HepG2 (cell line): ENCODE data around the gene SCN8A.

ENCODE experiments used
- MAZ ChIP-seq, 2 experiments: sonication (generic) in 1 of 2; formaldehyde crosslinking in 1 of 2; IDR thresholded peaks; 2 replicates each; pipeline versions ENCODE4 v1.5.0 to v1.6.1; 2012 to 2020; ENCODE audit warnings: low read depth in 2 of 2, mild to moderate bottlenecking in 2 of 2, borderline replicate concordance in 1 of 2, improper control_type of control experiment in 1 of 2, low read length in 1 of 2, missing genetic modification reagents in 1 of 2, moderate library complexity in 1 of 2
- SRSF9 ChIP-seq: fragments of 200-400 bp; formaldehyde crosslinking; IDR thresholded peaks from 2 replicates; pipeline ENCODE4 v1.6.1; 2018; ENCODE audit warnings: borderline replicate concordance, mild to moderate bottlenecking, low read depth, low read length; ENCODE audit not compliant: insufficient read depth, poor library complexity, severe bottlenecking
- TAF1 ChIP-seq: sonication (generic); formaldehyde crosslinking; IDR thresholded peaks from 2 replicates; pipeline ENCODE4 v1.4.0; 2020; ENCODE audit warnings: missing genetic modification reagents
- ZNF549 ChIP-seq: sonication (generic); formaldehyde crosslinking; IDR thresholded peaks from 2 replicates; pipeline ENCODE4 v1.5.0; 2020; ENCODE audit warnings: missing genetic modification reagents
- ZNF614 ChIP-seq: IDR thresholded peaks from 2 replicates; pipeline ENCODE4 v1.6.1; 2018; ENCODE audit warnings: missing biosample characterization, missing genetic modification reagents, inconsistent platforms, borderline replicate concordance
- ZNF720 ChIP-seq: sonication (generic); formaldehyde crosslinking; IDR thresholded peaks from 2 replicates; pipeline ENCODE4 v1.4.0; 2020; ENCODE audit warnings: missing genetic modification reagents
- ZSCAN29 ChIP-seq: sonication (generic); formaldehyde crosslinking; conservative IDR thresholded peaks from 2 replicates; pipeline ENCODE4 v1.4.0; 2020; ENCODE audit warnings: mild to moderate bottlenecking, missing genetic modification reagents
- TF ChIP-seq, protein P1 (sequence below): IDR thresholded peaks from 2 replicates; pipeline ENCODE4 v1.6.1; 2012; ENCODE audit warnings: inconsistent platforms
- TF ChIP-seq, protein P2 (sequence below), 2 experiments: fragments of 450-650 bp in 1 of 2; sonication (generic) in 1 of 2; formaldehyde crosslinking; IDR thresholded peaks; 2 replicates each; pipeline versions ENCODE4 v1.5.0 to v1.8.0; 2020 to 2022; ENCODE audit warnings: mild to moderate bottlenecking in 1 of 2, missing genetic modification reagents in 1 of 2
- TF ChIP-seq, protein P3 (sequence below), 2 experiments: fragments of 450-650 bp in 1 of 2; sonication (generic) in 1 of 2; formaldehyde crosslinking in 1 of 2; IDR thresholded peaks; 2 replicates each; pipeline versions ENCODE4 v1.6.1 to v1.8.0; 2016 to 2022; ENCODE audit warnings: antibody characterized with exemption in 1 of 2, mild to moderate bottlenecking in 1 of 2, missing genetic modification reagents in 1 of 2
- TF ChIP-seq, protein P4 (sequence below): sonication (generic); formaldehyde crosslinking; IDR thresholded peaks from 2 replicates; pipeline ENCODE4 v1.4.0; 2020; ENCODE audit warnings: missing genetic modification reagents, borderline replicate concordance

DNA sequence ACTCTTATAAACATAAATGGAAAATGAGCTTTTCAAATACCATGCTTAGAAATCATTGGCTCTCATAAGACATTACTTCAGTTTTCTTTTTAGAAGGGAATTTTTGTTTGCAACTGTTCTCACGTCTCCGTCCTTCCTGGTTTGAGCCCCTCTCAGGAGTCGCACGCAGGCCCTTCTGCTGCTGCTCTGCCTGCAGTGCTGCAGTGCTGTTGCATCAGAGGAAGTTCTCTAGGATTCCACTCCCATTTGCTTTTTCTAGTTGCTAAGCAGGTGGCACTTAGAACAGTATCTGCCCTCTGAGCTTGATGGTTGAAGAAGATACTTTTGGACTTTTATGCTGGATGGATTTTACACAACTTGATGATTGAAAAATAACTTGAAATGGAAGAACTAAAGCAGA lies 70.8 kb downstream of the SCN8A start:
- TF ChIP-seq ZNF720 (CRISPR knock-in tag) = no peak
- TF ChIP-seq, protein P1, sequence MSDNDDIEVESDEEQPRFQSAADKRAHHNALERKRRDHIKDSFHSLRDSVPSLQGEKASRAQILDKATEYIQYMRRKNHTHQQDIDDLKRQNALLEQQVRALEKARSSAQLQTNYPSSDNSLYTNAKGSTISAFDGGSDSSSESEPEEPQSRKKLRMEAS = no peak
- no peak for TF ChIP-seq MAZ (IDR thresholded peaks at IDR 0.05; ENCODE audit: borderline replicate concordance, low read depth, low read length)
- TF ChIP-seq MAZ (CRISPR knock-in tag; IDR thresholded peaks at IDR 0.05; ENCODE audit: low read depth) = no peak
- TF ChIP-seq ZNF614 (CRISPR knock-in tag) = no peak
- TF ChIP-seq SRSF9 = no peak
- TF ChIP-seq, protein P2, sequence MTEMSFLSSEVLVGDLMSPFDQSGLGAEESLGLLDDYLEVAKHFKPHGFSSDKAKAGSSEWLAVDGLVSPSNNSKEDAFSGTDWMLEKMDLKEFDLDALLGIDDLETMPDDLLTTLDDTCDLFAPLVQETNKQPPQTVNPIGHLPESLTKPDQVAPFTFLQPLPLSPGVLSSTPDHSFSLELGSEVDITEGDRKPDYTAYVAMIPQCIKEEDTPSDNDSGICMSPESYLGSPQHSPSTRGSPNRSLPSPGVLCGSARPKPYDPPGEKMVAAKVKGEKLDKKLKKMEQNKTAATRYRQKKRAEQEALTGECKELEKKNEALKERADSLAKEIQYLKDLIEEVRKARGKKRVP (CRISPR knock-in tag; IDR thresholded peaks at IDR 0.05) = peak in 1 of 2 experiments; percentile 68; a peak in 2 of 4 replicates
- TF ChIP-seq ZSCAN29 (CRISPR knock-in tag) = no peak
- TF ChIP-seq ZNF549 (CRISPR knock-in tag) = no peak
- TF ChIP-seq TAF1 (CRISPR knock-in tag) = no peak
- TF ChIP-seq, protein P3, sequence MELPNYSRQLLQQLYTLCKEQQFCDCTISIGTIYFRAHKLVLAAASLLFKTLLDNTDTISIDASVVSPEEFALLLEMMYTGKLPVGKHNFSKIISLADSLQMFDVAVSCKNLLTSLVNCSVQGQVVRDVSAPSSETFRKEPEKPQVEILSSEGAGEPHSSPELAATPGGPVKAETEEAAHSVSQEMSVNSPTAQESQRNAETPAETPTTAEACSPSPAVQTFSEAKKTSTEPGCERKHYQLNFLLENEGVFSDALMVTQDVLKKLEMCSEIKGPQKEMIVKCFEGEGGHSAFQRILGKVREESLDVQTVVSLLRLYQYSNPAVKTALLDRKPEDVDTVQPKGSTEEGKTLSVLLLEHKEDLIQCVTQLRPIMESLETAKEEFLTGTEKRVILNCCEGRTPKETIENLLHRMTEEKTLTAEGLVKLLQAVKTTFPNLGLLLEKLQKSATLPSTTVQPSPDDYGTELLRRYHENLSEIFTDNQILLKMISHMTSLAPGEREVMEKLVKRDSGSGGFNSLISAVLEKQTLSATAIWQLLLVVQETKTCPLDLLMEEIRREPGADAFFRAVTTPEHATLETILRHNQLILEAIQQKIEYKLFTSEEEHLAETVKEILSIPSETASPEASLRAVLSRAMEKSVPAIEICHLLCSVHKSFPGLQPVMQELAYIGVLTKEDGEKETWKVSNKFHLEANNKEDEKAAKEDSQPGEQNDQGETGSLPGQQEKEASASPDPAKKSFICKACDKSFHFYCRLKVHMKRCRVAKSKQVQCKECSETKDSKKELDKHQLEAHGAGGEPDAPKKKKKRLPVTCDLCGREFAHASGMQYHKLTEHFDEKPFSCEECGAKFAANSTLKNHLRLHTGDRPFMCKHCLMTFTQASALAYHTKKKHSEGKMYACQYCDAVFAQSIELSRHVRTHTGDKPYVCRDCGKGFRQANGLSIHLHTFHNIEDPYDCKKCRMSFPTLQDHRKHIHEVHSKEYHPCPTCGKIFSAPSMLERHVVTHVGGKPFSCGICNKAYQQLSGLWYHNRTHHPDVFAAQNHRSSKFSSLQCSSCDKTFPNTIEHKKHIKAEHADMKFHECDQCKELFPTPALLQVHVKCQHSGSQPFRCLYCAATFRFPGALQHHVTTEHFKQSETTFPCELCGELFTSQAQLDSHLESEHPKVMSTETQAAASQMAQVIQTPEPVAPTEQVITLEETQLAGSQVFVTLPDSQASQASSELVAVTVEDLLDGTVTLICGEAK (IDR thresholded peaks at IDR 0.05) = no peak
- TF ChIP-seq, protein P3 (CRISPR knock-in tag; IDR thresholded peaks at IDR 0.05) = no peak
- TF ChIP-seq, protein P4, sequence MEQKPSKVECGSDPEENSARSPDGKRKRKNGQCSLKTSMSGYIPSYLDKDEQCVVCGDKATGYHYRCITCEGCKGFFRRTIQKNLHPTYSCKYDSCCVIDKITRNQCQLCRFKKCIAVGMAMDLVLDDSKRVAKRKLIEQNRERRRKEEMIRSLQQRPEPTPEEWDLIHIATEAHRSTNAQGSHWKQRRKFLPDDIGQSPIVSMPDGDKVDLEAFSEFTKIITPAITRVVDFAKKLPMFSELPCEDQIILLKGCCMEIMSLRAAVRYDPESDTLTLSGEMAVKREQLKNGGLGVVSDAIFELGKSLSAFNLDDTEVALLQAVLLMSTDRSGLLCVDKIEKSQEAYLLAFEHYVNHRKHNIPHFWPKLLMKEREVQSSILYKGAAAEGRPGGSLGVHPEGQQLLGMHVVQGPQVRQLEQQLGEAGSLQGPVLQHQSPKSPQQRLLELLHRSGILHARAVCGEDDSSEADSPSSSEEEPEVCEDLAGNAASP = no peak
